NCI-H1417 treated with DMSO at 0.1 percent for 48 hours (cell line): ENCODE data around the gene MT1B.
A peak's percentile ranks its signal among the peaks of the same experiment; 100 is the strongest.
"Not testable (repeated sequence)": the region's sequence is repeated elsewhere in the genome, so short reads cannot be mapped to it uniquely, and the experiment has no call there.

ENCODE experiments used
- DNase-seq: peaks from one replicate; lab custom pipeline; 2025; lab: John Stamatoyannopoulos, UW

Gene MT1B

DNA sequence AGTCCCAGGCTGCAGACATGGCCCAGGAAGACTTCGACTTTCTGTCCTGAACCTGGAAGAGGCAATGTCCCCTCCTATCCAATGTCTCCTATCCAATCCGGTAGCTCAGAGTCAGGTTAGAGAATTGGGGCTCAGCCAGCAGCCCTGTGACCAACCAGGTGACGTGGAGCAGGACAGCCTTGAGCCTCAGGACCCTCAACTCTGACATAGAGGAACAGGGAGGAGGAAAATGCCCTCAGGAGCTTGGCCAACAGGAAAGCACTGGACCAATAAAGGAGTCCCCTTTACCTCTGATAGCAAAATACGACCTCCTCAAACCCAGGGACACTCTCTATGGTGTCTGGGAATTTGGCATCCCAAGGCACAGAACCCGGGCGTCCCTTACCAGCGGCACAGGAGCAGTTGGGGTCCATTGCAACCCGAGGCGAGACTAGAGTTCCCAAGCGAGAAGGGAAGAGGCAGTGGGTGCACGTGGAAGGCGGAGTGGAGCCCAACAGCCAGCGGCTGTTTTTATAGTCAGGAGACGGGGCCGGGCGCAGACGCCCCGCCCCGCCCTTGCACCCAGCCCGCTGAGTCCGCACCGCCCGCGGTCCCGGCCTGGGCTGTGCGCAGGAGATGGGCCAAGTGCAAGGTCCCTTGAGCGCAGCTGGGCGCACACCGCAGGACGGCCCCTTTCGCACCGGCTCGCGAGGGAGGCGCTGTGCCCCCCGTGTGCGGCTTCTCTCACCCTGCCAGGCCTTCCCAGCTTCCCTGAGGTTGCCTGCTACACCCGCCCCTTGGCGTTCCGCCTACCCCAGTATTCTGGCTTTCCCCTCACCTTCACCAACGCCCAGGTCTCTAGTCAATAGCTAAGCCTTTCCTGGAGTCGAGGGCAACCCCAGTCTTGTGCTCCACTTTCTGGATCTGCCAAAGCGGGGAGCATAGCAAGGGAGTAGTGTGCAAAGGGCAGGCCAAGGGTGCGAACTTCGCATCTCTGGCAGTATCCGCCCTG, 16.2 kb downstream of the MT1B start, which contains the start of gene MT1G:
MT1G (minus strand) TSS at position 485 of the 991 bp plus-strand sequence; CDS start at position 413, 72 bp downstream.
- no peak for DNase-seq

DNA sequence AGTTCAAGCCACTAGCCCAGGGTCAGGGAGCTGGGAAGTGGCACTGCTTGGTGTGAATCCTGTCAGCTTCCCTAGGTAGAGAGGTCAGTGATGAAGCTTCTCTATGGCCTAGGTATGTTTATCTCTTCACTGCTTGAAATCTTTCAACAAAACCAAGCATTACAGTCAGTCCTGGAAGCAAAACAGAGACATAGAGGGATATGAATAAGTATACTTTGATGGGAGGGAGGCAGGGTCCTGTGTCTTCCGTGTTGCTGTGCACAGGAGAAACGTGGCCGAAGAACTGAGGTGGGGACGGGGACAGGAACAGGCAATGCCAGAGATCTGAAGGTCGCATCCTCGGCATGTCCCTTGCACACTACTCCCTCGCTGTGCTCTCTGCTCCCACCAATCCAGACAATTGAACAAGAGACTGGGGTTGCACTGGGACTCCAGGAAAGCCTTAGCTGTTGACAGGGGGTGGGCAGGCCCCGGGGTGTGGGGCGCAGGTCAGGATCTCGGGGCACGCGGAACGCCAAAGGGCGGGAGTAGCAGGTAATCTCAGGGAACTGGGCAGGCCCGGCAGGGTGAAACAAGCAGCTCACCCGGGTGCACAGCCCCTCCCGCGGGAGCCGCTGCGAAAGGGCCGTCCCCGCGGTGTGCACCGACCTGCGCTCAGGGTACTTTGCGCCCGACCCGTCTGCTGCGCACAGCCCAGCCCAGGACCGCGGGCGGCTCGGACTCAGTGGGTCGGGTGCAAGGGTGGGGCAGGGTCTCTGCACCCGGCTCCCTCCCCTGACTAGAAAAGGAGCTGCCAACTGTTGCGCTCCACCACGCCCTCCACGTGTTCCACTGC, 17.5 kb downstream of the MT1B start, which contains the start of gene MT1H:
MT1H (plus strand) TSS at position 810 of the 835 bp plus-strand sequence. CDS start 71 bp downstream, outside the sequence.
- DNase-seq, result no peak

- no peak for DNase-seq
Measured at GRCh38 chr16:56669840-56670619, 18.3 kb downstream of the MT1B start.

GRCh38 chr16:56670620-56670934, 18.9 kb downstream of the MT1B start:
- no peak for DNase-seq

DNA sequence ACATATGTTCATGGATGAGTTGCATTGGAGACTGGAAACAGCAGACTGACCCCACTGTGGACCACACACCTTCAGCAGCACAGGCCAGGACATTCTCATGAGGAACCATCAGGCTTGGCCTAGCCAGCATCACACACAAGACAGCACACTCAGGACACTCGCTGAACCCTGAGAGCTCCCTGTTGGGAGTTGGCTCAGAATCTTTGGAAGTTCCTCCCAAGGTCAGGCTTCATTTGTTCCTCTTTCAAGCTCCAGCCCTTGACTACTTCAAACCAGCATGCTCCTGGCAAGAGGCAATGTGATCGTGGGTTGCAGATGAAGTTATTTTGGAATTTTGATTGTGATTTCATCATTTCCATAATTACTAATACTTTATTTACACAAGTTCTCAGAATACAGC, 20.0 kb downstream of the MT1B start:
- not testable (repeated sequence) for DNase-seq

GRCh38 chr16:56672171-56672570, 20.5 kb downstream of the MT1B start:
- DNase-seq, result not testable (repeated sequence)

GRCh38 chr16:56672761-56673536, 21.3 kb downstream of the MT1B start:
- DNase-seq, result no peak

GRCh38 chr16:56673921-56674320, 22.2 kb downstream of the MT1B start:
- DNase-seq, result no peak

GRCh38 chr16:56674570-56674969, 22.9 kb downstream of the MT1B start:
- DNase-seq, result not testable (repeated sequence)

DNA sequence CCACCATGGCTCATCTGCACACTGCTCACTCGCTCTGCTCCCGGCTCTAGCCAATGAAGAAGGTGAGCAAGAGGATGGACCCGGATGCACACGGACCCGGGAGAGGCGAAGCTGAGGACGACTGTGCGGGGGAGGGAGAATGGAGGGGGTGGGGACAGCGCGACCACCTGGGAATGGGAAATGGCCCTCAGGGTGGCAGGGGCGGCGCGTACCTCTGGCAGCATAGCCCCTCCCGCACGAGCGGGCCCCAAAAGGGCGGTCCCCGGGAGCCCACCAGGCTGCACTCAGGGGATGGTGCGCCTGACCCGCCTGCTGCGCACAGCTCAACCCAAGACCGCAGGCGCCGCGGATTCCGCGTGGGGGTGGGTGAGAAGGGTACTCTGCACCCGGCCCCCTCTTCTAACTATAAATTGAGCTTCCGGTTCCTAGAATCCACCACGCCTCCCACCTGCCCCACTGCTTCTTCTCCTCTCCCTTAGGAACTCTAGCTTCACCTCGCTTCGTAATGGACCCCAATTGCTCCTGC, 24.1 kb downstream of the MT1B start:
- DNase-seq, result no peak

DNA sequence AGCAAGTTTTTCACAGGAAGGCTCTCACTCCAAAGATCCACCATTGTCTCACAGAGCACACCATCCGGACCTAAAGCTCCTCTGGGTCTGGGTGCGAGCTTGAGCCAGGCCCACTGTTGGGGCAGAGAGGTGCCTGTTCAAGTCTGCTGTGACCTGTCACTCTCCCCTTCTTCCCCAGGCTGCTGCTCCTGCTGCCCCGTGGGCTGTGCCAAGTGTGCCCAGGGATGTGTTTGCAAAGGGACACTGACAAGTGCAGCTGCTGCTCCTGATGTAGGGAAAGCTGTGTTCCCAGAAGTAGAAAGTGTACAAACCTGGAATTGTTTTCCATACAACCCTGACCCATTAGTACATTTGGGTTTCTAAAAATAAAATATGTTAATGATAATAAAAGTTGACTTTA, 25.8 kb downstream of the MT1B start:
- no peak for DNase-seq

GRCh38 chr16:56679078-56679730, 27.5 kb downstream of the MT1B start:
- DNase-seq, result no peak

DNA sequence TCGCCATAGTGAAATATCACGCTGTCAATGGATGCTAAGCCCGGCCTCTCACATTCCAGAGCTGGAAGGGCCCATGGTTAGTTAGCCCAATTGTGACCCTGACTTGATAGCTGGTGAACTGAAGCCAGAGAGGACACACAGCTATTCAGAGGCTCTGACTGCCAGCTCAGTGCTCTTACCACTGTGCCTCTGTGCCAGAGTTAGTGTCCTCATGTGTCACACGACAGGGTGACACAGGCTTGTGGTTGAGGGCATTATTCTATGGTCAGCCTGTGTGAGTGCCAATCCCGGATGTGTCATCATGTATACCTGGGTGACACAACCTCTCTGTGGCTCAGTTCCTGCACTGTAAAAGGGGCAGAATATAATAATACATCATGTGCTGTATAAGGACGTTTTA, 28.1 kb downstream of the MT1B start:
- no peak for DNase-seq

- DNase-seq, result peak; percentile 4
Measured at GRCh38 chr16:56681939-56682702, 30.4 kb downstream of the MT1B start, which contains the start of gene MT1X. Gene MT1X, plus strand, starts transcription at chr16:56682470. Its CDS starts 71 bp downstream, at chr16:56682541.

DNA sequence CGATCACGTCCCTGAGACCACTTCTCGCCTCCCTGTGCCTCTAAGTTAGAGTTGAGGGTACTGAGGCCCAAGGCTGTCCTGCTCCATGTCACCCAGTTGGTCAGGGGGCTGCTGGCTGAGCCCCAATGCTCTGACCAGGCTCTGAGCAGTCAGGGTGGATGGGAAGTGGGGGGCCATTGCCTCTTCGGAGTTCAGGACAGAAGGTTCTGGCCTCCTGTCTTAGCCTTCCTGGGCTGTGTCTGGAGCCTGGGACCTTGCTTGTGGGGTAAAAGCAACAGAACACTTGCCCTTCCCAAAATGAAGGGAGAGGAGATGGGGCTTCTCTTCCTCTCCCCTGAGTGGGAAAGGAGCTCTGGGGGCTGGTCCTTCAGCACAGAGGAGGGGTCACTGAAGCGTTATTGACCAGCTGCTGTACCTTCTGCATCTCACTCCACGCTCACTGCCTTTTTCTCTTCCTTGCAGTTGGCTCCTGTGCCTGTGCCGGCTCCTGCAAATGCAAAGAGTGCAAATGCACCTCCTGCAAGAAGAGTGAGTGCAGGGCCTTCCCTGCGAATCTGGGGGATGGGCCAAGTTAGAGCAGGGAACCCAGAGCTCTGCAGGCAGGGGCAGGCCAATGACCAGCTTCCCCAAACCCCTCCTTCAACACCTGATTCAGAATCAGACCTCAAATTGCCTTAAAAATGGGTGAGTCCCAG, 31.2 kb downstream of the MT1B start:
- no peak for DNase-seq

GRCh38 chr16:56683424-56684172, 31.9 kb downstream of the MT1B start:
- no peak for DNase-seq

- no peak for DNase-seq
Measured at GRCh38 chr16:56684256-56684925, 32.7 kb downstream of the MT1B start.
